Ascending aorta (tissue), 2 donors: Measurements from ENCODE around the gene CELA3B. TPM values are rescaled to one million over a fixed set of nuclear protein-coding genes. Genes with fewer than 3 reads are reported as not detected.
"Not testable (repeated sequence)": the region's sequence is repeated elsewhere in the genome, so short reads cannot be mapped to it uniquely, and the experiment has no call there.

ENCODE experiments used
- DNase-seq, 2 donors: peaks; one replicate each; pipeline ENCODE4 v3.0.0-alpha.2; 2019; ENCODE audit warnings: low spot score in 2 of 2
- H3K27ac ChIP-seq, 2 donors: fragments of 200-600 bp; sonication (generic); one replicate each; pipeline ENCODE4 v1.5.1; 2016 to 2017; ENCODE audit warnings: mild to moderate bottlenecking in 1 of 2
- H3K27me3 ChIP-seq: fragments of 200-600 bp; sonication (generic); one replicate; pipeline ENCODE4 v1.5.1; 2017
- H3K36me3 ChIP-seq, 2 donors: fragments of 200-600 bp; sonication (generic); one replicate each; pipeline ENCODE4 v1.5.1; 2016
- H3K4me1 ChIP-seq, 2 donors: fragments of 200-600 bp; sonication (generic); one replicate each; pipeline ENCODE4 v1.5.1; 2016 to 2017; ENCODE audit warnings: mild to moderate bottlenecking in 1 of 2
- H3K4me3 ChIP-seq, 2 donors: fragments of 200-600 bp; sonication (generic); one replicate each; pipeline ENCODE4 v1.5.1; 2016 to 2017; ENCODE audit warnings: mild to moderate bottlenecking in 1 of 2
- H3K9me3 ChIP-seq, 2 donors: fragments of 200-600 bp; sonication (generic); one replicate each; pipeline ENCODE4 v1.5.1; 2016
- CTCF ChIP-seq, 3 experiments: fragments of 200-600 bp in 2 of 3; fragments of 450-650 bp in 1 of 3; sonication (generic) in 2 of 3; IDR thresholded peaks; one replicate each; pipeline ENCODE4 v1.5.1; 2016 to 2019; ENCODE audit warnings: antibody characterized with exemption in 3 of 3, mild to moderate bottlenecking in 1 of 3, moderate library complexity in 1 of 3
- intact Hi-C: fragments of 100-400 bp; cut with DNase I; formaldehyde crosslinking; loops from one replicate; pipeline ENCODE4 v1.15.1; 2023
- total RNA-seq: library from RNA; depleted of rRNA; stranded (reverse); fragments of >200 nt; gene quantifications from one replicate; pipeline ENCODE4 v1.1.0, GENCODE V29; 2016

CELA3B gene
- total RNA-seq, 1 donor from 2014 or later = not detected

DNA sequence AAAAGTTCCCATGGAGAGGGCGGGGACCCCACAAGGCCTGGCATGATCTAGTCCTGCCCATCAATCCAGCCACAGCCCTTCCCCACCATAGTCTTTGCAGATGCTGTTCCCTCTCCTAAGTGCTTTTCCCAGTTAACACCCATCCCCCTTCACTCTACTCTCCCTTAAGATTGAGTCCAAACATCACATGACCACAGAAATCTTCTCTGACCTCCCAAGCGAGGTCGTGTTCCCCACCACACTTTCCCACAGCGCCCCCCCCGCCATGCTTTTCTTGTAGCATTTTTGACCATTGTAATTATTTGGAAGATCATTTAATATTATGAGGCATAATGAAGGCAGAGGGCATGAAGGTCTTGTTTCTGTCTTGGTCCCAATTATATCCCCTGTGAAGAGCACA is 35.5 kb upstream of the CELA3B start:
- DNase-seq = no peak
- H3K4me1 ChIP-seq = peaks cover 12 to 50% of the 10 kb centered on the region in 2 donors
- H3K27ac ChIP-seq = peak overlapping the region; percentile 94 to 95
- no peak overlapping the region for H3K4me3 ChIP-seq
- intact Hi-C loops = no loop called here
- no peak for TF ChIP-seq CTCF (IDR thresholded peaks at IDR 0.05)
- H3K9me3 ChIP-seq = no peaks in the 10 kb centered on the region
- H3K36me3 ChIP-seq = no peaks in the 10 kb centered on the region
- no peaks in the 10 kb centered on the region for H3K27me3 ChIP-seq

DNA sequence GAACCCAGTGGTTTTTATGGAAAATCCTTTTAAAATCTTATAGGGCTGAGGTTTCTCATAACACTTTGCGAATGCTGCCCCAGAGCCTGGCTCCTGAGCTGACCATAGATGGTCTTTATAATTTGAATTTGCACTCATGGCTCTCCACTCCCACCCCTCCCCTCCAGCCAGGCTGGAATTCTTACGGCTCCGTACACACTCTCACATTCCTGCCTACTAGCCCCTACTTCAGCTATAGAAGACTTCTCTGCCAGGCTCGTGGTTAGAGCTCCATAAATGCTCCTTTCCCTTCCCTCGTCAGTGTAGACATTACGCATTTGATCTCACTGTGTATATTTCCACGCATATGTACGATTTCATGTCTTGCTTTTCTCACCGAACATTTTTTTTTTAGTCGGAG is 34.4 kb upstream of the CELA3B start:
- peaks cover 12 to 50% of the 10 kb centered on the region in 2 donors for H3K4me1 ChIP-seq
- intact Hi-C loops = no loop called here

GRCh38 chr1:21942959-21943640 is 33.7 kb upstream of the CELA3B start:
- peaks cover 12 to 44% of the 10 kb centered on the region in 2 donors for H3K4me1 ChIP-seq
- H3K9me3 ChIP-seq, intact Hi-C loops, H3K27me3 ChIP-seq, H3K4me3 ChIP-seq, H3K36me3 ChIP-seq: not testable (repeated sequence)
- DNase-seq = peak in 1 of 2 donors; percentile 83
- H3K27ac ChIP-seq = peak overlapping the region; percentile 94 to 95

More for the DNA sequence above, 34.4 kb upstream of the CELA3B start:
- no peaks in the 10 kb centered on the region for H3K9me3 ChIP-seq
- no peaks in the 10 kb centered on the region for H3K36me3 ChIP-seq
- no peak for TF ChIP-seq CTCF (IDR thresholded peaks at IDR 0.05)
- H3K27ac ChIP-seq = peak overlapping the region; percentile 94 to 95
- no peaks in the 10 kb centered on the region for H3K27me3 ChIP-seq
- DNase-seq = no peak
- no peak overlapping the region for H3K4me3 ChIP-seq

DNA sequence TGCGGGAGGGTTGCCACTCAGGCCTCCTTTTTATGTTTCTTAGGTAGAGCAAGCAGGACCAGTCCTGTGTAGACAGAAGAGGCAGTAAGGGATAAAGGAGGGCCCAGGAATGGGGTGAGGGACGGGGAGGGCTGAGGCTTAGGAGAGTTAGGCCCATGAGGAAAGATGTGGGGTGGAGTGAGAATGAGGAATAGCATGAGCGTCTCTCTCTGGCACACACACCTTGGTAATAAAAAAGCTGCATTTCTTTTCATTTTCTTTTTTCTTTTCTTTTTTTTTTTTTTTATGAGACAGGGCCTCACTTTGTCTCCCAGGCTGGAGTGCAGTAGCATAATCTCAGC is 32.1 kb upstream of the CELA3B start:
- TF ChIP-seq CTCF (IDR thresholded peaks at IDR 0.05) = no peak
- no peak for DNase-seq
- Histone ChIP-seq H3K9me3 (no peaks in the 10 kb centered on the region), H3K27me3 (no peaks in the 10 kb centered on the region), H3K4me1 (peaks cover 3 to 30% of the 10 kb centered on the region in 2 donors), H3K27ac (peak overlapping the region; percentile 12 to 68), H3K36me3 (no peaks in the 10 kb centered on the region), H3K4me3 (no peak overlapping the region)
- intact Hi-C loops = no loop called here

DNA sequence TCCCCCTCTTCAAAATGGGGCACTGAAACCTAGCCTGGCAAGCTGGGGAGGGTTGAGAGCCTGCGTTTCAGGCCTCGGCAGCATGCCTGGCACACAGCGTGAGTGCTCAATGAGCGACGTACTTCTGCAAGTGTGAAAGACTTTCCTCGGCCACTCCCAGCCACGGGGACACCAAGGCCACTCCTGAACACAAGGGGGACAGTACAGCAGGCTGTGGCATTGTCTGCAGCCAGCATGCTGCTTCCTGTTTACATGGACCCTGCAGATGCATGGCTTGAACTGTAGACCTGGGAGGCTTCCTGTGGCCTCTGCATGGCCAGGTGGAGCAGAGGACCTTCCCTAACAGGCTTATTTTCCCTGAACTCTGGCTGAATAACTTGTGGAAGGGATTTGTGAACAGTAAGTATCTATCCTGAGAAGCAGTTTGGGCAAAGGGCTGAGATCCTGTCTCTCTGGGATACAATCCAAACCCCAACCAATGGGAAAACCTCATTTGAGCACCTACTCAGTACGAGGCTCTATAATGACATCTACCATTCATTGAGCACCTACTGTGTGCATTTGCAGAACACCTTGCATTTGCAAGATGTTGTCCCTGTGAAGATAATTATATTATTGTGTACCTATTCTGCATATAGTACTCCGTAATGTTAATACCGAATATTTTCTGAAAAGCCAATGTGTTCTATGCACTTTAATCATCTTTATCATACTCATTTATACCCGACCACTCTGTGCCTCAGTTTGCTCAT is 29.8 kb upstream of the CELA3B start:
- DNase-seq = no peak
- Histone ChIP-seq H3K27ac (no peak overlapping the region), H3K36me3 (no peaks in the 10 kb centered on the region), H3K27me3 (no peaks in the 10 kb centered on the region), H3K4me1 (peaks cover 3 to 14% of the 10 kb centered on the region in 2 donors), H3K9me3 (no peaks in the 10 kb centered on the region), H3K4me3 (no peak overlapping the region)
- intact Hi-C loops = no loop called here
- TF ChIP-seq CTCF (IDR thresholded peaks at IDR 0.05) = no peak

DNA sequence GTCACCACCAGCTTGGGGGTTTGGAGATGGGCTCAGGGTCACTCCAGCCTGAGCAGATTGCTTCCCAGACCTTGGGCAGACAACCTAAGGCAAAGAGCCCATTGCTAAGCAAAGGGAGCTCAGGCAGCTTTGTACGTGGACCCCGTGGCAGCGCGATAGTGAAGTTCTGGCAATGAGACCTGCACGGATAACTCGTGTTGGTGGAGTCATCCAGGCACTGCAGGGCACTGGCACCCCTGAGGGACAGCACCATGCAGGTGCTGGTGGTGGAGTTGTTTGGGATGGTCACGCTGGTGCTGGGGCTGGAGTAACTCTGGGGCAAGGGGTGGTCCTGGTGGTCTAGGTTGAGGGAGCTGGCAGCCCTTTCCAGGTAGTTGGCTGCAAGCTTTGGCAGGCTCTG is 26.1 kb upstream of the CELA3B start:
- TF ChIP-seq CTCF (IDR thresholded peaks at IDR 0.05) = no peak

More for the DNA sequence above, 26.1 kb upstream of the CELA3B start:
- DNase-seq = no peak
- H3K27me3 ChIP-seq = no peaks in the 10 kb centered on the region
- no peak overlapping the region for H3K27ac ChIP-seq
- intact Hi-C loops = no loop called here
- peaks cover 0 to 5% of the 10 kb centered on the region in 2 donors for H3K4me1 ChIP-seq
- no peaks in the 10 kb centered on the region for H3K36me3 ChIP-seq
- H3K4me3 ChIP-seq = no peak overlapping the region
- H3K9me3 ChIP-seq = no peaks in the 10 kb centered on the region
